WERI-Rb-1 (cell line): Measurements from ENCODE around the gene PPP2R2C.

ENCODE experiments used
- DNase-seq: peaks from one replicate; pipeline ENCODE4 v3.0.0-alpha.2; 2020
- H3K27ac ChIP-seq: fragments of 250-450 bp; sonication (Bioruptor Pico); 2 replicates; pipeline ENCODE4 v1.5.1; 2020; ENCODE audit warnings: mild to moderate bottlenecking, moderate library complexity
- H3K27me3 ChIP-seq: fragments of 250-450 bp; sonication (Bioruptor Pico); 2 replicates; pipeline ENCODE4 v1.5.1; 2021; ENCODE audit warnings: mild to moderate bottlenecking, low read depth, moderate library complexity; ENCODE audit not compliant: insufficient read depth, severe bottlenecking
- H3K36me3 ChIP-seq: fragments of 250-450 bp; sonication (Bioruptor Pico); 2 replicates; pipeline ENCODE4 v1.5.1; 2020; ENCODE audit warnings: mild to moderate bottlenecking, moderate library complexity
- H3K4me3 ChIP-seq: 2 replicates; pipeline ENCODE4 v1.5.1; 2011; ENCODE audit warnings: low read depth, mild to moderate bottlenecking, control low read depth, low read length
- H3K9me3 ChIP-seq: fragments of 250-450 bp; sonication (Bioruptor Pico); 2 replicates; pipeline ENCODE4 v1.5.1; 2021; ENCODE audit warnings: mild to moderate bottlenecking, moderate library complexity; ENCODE audit not compliant: severe bottlenecking
- CTCF ChIP-seq: IDR thresholded peaks from 2 replicates; pipeline ENCODE4 v1.5.1; 2011; ENCODE audit warnings: low read depth, mild to moderate bottlenecking, control low read depth, inconsistent platforms, low read length

The PPP2R2C gene

DNA sequence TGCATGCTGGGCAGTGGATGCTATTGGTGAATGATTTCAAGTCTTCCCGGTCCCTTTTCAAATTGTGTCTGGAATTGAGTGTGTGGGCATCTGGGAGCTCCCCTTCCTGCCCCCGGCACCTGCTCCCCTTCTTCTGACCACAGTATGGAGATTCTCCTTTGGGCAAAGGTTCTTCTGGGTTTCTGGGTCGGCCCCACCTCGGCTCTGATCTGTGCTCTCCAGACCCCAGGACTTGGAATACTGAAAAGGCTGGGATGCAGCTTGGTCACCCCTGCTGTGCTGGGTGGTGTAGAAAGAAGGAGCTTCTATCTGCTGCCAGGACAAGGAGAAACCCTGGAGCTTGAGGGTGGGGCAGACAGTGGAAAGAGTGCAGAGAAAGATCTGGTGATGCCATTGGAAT, 124.0 kb downstream of the PPP2R2C start:
- H3K4me3 ChIP-seq, result no peak overlapping the region
- no peaks in the 10 kb centered on the region for H3K36me3 ChIP-seq
- peaks cover 5% of the 10 kb centered on the region for H3K9me3 ChIP-seq
- DNase-seq, result no peak
- no peak overlapping the region for H3K27ac ChIP-seq
- H3K27me3 ChIP-seq, result no peaks in the 10 kb centered on the region
- TF ChIP-seq CTCF, result no peak

- DNase-seq, result no peak
- Histone ChIP-seq H3K9me3 (peaks cover 5% of the 10 kb centered on the region), H3K4me3 (no peak overlapping the region), H3K36me3 (no peaks in the 10 kb centered on the region), H3K27me3 (no peaks in the 10 kb centered on the region), H3K27ac (no peak overlapping the region)
- no peak for TF ChIP-seq CTCF
Measured at GRCh38 chr4:6347511-6348045, 124.8 kb downstream of the PPP2R2C start.

- Histone ChIP-seq H3K36me3 (no peaks in the 10 kb centered on the region), H3K9me3 (peaks cover 5% of the 10 kb centered on the region), H3K27ac (no peak overlapping the region), H3K27me3 (no peaks in the 10 kb centered on the region), H3K4me3 (no peak overlapping the region)
- no peak for DNase-seq
- no peak for TF ChIP-seq CTCF
Measured at GRCh38 chr4:6346373-6347110, 125.9 kb downstream of the PPP2R2C start.

- DNase-seq, result no peak
- H3K27me3 ChIP-seq, result no peaks in the 10 kb centered on the region
- TF ChIP-seq CTCF, result no peak
Measured at GRCh38 chr4:6345866-6346265, 126.5 kb downstream of the PPP2R2C start.

GRCh38 chr4:6345096-6345830, 127.2 kb downstream of the PPP2R2C start:
- Histone ChIP-seq H3K27me3 (no peaks in the 10 kb centered on the region), H3K36me3 (no peaks in the 10 kb centered on the region), H3K9me3 (peaks cover 5% of the 10 kb centered on the region), H3K4me3 (no peak overlapping the region), H3K27ac (no peak overlapping the region)
- TF ChIP-seq CTCF, result no peak
- no peak for DNase-seq

More at GRCh38 chr4:6345866-6346265, 126.5 kb downstream of the PPP2R2C start:
- Histone ChIP-seq H3K36me3 (no peaks in the 10 kb centered on the region), H3K4me3 (no peak overlapping the region), H3K9me3 (peaks cover 5% of the 10 kb centered on the region), H3K27ac (no peak overlapping the region)
